ENCODE data around the gene SRGAP1. TPM values are rescaled to one million over a fixed set of nuclear protein-coding genes. Genes with fewer than 3 reads are reported as not detected.
A peak's percentile ranks its signal among the peaks of the same experiment; 100 is the strongest.

SRGAP1 gene
- total and polyA plus RNA-seq, 2 of the 13 experiments (the other 11 are each of a cell fraction or from before 2014, with no cell fraction given) = 1.6 to 3.4 TPM

DNA sequence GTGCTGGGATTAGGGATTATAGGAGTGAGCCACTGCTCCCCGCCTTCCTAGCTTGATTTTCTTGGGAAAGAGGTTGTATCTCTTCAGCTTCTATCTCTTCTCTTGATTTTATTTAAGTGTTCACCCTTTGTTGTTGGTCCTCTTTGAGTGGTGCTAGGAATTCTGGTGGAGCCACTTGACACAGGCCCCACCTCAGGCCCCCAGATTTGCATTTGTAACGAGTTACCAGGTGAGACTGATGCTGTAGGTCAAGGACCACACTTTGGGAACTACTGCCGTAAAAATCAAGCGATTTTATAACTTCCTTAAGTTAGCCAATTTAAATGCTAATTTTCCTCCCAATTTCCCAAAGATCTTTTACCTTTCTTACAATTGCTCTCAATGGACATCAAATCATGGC, 26.3 kb downstream of the SRGAP1 start:
- H3K4me2 ChIP-seq (ENCODE audit: low read depth, low read length) = no peak overlapping the region
- TF ChIP-seq FOXK1 (CRISPR knock-in tag; IDR thresholded peaks at IDR 0.05; ENCODE audit: borderline replicate concordance, low read depth) (no peak), REPIN1 (CRISPR knock-in tag; IDR thresholded peaks at IDR 0.05; ENCODE audit: borderline replicate concordance, low read depth) (no peak)
- peaks cover 7% of the 10 kb centered on the region; the same call in 1 of the 2 replicates for H3K4me1 ChIP-seq (ENCODE audit: insufficient read depth, low read length)
- WGBS (ENCODE audit: low lambda C conversion rate) = 76% methylated on average over 4 of the region's 4 CpGs
- no peaks in the 10 kb centered on the region for H3K27me3 ChIP-seq (ENCODE audit: control insufficient read depth in 1 of 2, insufficient read depth in 2 of 2, low read length in 2 of 2)
- peaks cover 2% of the 10 kb centered on the region for H3K79me2 ChIP-seq (ENCODE audit: insufficient read depth, low read length)
- ATAC-seq (no peak), DNase-seq (ENCODE audit: low spot score) (no peak), FAIRE-seq (no peak)
- H4K20me1 ChIP-seq (ENCODE audit: insufficient read depth, low read length) = no peaks in the 10 kb centered on the region
- ChIA-PET CTCF (ENCODE audit: low intra/inter-chr PET ratio, low total read pairs) (no interaction called here), POLR2A (no interaction called here)
- no peak overlapping the region for H3K4me3 ChIP-seq (replicated peaks in 1 of 3; ENCODE audit: insufficient read depth in 1 of 3, low read depth in 2 of 3, low read length in 3 of 3)
- BruUV-seq (replicated peaks) = no TSS peak
- in situ Hi-C loops (cut with HindIII; ENCODE audit: extremely low pct_ligation_motif_present, low pct_unique_long_range_greater_than_20kb) = no loop called here
- no peak overlapping the region for H3K9ac ChIP-seq (ENCODE audit: insufficient read depth, low read depth, low read length)
- no peaks in the 10 kb centered on the region for H3K9me3 ChIP-seq (ENCODE audit: low read length)
- intact Hi-C loops (cut with micrococcal nuclease; ENCODE audit: unreplicated experiment) = no loop called here
- H2AFZ ChIP-seq (ENCODE audit: low read length) = no peak overlapping the region
- H3K27ac ChIP-seq (ENCODE audit: extremely low read length, insufficient read depth, low read length) = no peak overlapping the region
- no peaks in the 10 kb centered on the region for H3K36me3 ChIP-seq (replicated peaks in 1 of 2; ENCODE audit: control insufficient read depth in 1 of 2, insufficient read depth in 2 of 2, low read length in 2 of 2)

DNA sequence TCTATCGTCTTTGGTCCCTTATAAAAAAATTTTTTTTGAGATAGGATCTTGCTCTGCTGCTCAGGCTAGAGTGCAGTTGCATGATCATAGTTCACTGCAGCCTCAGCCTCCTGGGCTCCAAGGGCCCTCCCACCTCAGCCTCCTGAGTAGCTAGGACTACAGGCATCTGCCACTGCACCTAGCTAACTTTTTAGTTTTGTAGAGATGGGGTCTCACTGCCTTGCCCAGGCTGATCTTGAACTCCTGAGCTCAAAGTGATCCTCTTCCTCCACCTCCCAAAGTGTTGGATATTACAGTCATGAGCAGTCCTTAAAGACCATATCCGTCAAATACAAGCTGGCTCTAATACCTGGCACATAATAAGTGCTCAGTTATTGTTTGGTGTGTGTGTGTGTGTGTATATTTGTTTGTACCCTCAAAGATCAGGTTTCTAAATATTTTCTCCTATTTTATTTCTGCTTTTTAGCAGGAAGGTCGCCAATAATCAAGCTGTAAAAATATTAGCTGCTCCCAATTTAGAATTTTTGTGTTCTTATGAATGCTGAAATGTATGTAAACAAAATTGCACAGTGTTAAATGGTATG, 30.5 kb downstream of the SRGAP1 start:
- CTCF ChIA-PET (ENCODE audit: low intra/inter-chr PET ratio, low total read pairs) = no interaction called here
- H3K4me2 ChIP-seq (ENCODE audit: low read depth, low read length) = no peak overlapping the region
- H3K36me3 ChIP-seq (replicated peaks in 1 of 2; ENCODE audit: control insufficient read depth in 1 of 2, insufficient read depth in 2 of 2, low read length in 2 of 2) = no peaks in the 10 kb centered on the region
- ATAC-seq (no peak), FAIRE-seq (no peak), DNase-seq (ENCODE audit: low spot score) (no peak)
- TF ChIP-seq ZNF121 (CRISPR knock-in tag; IDR thresholded peaks at IDR 0.05) = peak; percentile 57; the same call in 1 of the 2 replicates
- TF ChIP-seq, protein P1, sequence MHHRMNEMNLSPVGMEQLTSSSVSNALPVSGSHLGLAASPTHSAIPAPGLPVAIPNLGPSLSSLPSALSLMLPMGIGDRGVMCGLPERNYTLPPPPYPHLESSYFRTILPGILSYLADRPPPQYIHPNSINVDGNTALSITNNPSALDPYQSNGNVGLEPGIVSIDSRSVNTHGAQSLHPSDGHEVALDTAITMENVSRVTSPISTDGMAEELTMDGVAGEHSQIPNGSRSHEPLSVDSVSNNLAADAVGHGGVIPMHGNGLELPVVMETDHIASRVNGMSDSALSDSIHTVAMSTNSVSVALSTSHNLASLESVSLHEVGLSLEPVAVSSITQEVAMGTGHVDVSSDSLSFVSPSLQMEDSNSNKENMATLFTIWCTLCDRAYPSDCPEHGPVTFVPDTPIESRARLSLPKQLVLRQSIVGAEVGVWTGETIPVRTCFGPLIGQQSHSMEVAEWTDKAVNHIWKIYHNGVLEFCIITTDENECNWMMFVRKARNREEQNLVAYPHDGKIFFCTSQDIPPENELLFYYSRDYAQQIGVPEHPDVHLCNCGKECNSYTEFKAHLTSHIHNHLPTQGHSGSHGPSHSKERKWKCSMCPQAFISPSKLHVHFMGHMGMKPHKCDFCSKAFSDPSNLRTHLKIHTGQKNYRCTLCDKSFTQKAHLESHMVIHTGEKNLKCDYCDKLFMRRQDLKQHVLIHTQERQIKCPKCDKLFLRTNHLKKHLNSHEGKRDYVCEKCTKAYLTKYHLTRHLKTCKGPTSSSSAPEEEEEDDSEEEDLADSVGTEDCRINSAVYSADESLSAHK (CRISPR knock-in tag; IDR thresholded peaks at IDR 0.05; ENCODE audit: borderline replicate concordance) = no peak
- TF ChIP-seq, protein P2, sequence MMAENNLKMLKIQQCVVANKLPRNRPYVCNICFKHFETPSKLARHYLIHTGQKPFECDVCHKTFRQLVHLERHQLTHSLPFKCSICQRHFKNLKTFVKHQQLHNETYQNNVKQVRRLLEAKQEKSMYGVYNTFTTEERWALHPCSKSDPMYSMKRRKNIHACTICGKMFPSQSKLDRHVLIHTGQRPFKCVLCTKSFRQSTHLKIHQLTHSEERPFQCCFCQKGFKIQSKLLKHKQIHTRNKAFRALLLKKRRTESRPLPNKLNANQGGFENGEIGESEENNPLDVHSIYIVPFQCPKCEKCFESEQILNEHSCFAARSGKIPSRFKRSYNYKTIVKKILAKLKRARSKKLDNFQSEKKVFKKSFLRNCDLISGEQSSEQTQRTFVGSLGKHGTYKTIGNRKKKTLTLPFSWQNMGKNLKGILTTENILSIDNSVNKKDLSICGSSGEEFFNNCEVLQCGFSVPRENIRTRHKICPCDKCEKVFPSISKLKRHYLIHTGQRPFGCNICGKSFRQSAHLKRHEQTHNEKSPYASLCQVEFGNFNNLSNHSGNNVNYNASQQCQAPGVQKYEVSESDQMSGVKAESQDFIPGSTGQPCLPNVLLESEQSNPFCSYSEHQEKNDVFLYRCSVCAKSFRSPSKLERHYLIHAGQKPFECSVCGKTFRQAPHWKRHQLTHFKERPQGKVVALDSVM (CRISPR knock-in tag; IDR thresholded peaks at IDR 0.05) = peak; percentile 72
- WGBS (ENCODE audit: low lambda C conversion rate) = 94% methylated on average over 3 of the region's 3 CpGs
- no TSS peak for BruUV-seq (replicated peaks)
- no peaks in the 10 kb centered on the region for H4K20me1 ChIP-seq (ENCODE audit: insufficient read depth, low read length)
- no peak overlapping the region for H3K9ac ChIP-seq (ENCODE audit: insufficient read depth, low read depth, low read length)
- in situ Hi-C loops (cut with HindIII; ENCODE audit: extremely low pct_ligation_motif_present, low pct_unique_long_range_greater_than_20kb) = no loop called here
- intact Hi-C loops (cut with micrococcal nuclease; ENCODE audit: unreplicated experiment) = no loop called here
- POLR2A ChIA-PET = interaction anchor here (1.4 kb wide), 1 partner anchor 15 kb away, joined by 4 read pairs; no protein-coding TSS in a partner anchor
- H3K27ac ChIP-seq (ENCODE audit: extremely low read length, insufficient read depth, low read length) = no peak overlapping the region
- peaks cover 8% of the 10 kb centered on the region; the same call in 1 of the 2 replicates for H3K4me1 ChIP-seq (ENCODE audit: insufficient read depth, low read length)
- H3K79me2 ChIP-seq (ENCODE audit: insufficient read depth, low read length) = no peaks in the 10 kb centered on the region
- no peak overlapping the region for H2AFZ ChIP-seq (ENCODE audit: low read length)
- no peaks in the 10 kb centered on the region for H3K9me3 ChIP-seq (ENCODE audit: low read length)
- no peaks in the 10 kb centered on the region for H3K27me3 ChIP-seq (ENCODE audit: control insufficient read depth in 1 of 2, insufficient read depth in 2 of 2, low read length in 2 of 2)
- H3K4me3 ChIP-seq (replicated peaks in 1 of 3; ENCODE audit: insufficient read depth in 1 of 3, low read depth in 2 of 3, low read length in 3 of 3) = no peak overlapping the region
